HG02798 (cell line): ENCODE measurements around the gene ASB13.

Source experiments
- ATAC-seq: cut with Tn5 transposase; IDR thresholded peaks from one replicate; pipeline ENCODE4 v1.9.1; 2021; ENCODE audit warnings: mild to moderate bottlenecking; ENCODE audit not compliant: unreplicated experiment, poor library complexity

ASB13 gene, protein sequence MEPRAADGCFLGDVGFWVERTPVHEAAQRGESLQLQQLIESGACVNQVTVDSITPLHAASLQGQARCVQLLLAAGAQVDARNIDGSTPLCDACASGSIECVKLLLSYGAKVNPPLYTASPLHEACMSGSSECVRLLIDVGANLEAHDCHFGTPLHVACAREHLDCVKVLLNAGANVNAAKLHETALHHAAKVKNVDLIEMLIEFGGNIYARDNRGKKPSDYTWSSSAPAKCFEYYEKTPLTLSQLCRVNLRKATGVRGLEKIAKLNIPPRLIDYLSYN

DNA sequence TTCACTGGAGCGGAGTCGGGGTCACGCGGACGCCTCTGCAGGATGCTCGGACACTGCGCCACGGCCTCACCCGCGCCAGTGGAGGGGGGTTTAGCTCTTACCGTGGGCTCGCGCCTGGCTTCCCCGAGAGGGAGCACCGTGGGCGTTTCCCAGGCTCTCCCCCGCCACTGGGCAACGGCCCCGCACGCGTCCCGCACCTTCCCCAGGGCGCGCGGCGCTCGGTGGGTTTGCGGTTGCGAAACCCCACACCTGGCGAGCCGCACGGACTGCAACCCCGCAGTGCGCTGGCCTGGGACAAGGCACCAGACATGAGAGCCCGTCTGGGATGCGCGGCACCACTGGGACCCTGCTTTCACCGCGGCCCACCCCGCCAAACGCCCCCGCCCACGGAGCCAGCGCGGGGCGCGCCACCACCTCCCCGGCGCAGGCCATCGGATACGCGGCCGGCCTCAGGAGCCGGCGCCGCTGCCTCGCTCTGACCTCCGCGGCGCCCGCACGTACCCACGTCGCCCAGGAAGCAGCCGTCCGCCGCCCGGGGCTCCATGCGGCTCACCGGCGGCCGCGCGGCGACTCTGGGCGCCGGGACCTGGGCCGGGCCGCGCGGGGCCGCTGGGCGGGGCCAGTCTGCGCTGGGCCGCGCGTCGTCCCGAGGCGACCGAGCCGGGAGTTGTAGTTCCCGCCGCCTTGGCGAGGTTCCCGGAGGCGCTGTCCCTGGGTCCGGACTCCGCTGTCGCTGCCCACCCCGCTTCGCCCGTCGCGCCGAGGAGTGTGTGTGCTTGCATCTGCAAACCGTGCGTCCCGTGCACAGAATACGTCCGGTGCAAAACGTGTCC, at the start of gene ASB13:
ASB13 (minus strand) TSS at position 588 of the 833 bp plus-strand sequence; CDS start at position 544, 44 bp downstream.
- ATAC-seq: peak; percentile 66

DNA sequence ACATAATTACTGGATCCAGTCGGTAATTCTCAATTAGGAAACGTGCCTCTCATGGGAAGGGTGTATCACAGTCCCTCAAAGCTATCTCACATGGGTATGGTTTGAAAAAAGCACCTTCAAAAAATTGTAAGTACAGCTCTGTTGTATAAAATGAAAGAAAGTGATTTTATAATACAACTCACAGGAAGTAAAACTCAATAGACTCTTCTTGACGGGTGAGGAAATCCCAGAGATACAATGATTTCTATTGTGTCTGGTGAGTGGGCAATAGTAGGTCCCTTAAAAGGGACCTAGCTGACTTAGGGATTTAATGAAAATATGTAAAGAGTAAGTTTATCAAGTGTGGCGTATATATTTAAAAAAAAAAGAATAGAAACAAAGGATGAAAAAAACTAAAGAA, 45.2 kb upstream of the ASB13 start:
- no peak for ATAC-seq

DNA sequence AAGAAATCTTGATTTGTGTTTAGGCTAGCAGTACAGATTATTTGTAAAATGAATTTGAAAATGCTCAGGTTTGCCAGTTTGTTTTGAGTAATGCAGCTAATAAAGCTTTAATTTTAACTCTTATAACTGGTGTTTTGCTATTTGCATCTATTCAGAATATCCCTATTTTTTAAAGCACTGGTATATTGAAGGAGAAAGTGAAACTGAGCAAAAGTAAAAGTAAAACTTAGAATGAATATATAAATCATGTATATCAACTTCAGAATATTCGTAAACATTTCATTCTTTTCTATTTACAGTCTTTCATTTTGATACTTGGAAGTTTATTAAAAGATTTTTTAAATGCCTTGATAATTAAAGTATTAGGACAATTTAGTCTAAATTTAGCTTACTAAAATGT, 44.5 kb upstream of the ASB13 start:
- ATAC-seq: no peak

DNA sequence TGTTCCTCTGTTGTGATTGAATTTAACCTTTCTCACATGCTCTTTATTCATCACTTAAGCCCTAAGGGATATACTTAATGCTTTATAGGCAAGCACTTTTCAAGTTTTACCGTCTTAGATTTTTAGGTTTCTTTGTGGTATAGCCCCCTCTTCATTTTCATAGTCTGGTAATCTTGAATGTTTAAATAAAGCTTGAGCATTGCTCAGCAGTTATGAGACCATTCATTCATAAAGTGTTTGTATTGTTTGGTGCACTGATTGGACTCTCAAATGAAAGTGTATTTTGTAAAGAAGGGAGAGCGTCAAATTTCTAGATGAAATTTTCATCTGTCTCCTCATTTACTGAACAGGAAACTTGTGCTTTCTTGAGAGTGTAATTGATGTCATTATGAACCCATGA, 43.5 kb upstream of the ASB13 start:
- ATAC-seq: no peak

DNA sequence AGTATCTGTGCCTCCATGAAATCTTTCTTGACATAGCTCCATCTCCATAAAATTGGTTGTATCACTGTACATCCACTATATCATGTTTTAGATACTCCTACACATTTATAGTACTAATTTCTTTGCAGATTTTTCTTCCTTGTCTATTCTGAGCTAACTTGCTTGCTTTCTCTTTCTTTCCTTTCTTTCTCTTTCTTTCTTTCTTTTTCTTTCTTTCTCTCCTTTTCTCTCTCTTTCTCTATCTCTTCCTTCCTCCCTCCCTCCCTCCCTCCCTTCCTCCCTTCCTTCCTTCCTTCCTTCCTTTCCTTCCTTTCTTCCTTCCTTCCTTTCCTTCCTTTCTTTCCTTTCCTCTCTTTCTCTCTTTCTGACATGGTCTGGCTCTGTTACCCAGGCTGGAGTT, 42.0 kb upstream of the ASB13 start:
- ATAC-seq: no peak

DNA sequence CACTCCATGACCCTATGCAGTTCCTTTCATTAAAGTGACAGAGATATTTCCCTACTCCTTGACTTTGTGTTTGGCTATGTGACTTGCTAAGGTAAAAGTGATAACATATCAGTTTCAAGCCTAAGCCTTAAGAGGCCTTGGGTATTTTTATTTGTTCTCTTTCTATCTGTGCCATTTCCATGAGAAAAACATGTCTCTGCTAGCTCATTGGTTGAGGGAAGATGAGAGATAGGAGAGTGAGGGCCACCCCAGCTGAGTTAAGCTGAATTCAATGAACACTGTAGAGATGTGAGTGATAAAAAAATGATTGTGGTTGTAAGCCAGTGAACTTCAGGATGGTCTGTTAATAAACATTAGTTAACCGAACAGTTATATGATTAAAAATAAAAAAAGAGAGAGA, 31.7 kb upstream of the ASB13 start:
- no peak for ATAC-seq

DNA sequence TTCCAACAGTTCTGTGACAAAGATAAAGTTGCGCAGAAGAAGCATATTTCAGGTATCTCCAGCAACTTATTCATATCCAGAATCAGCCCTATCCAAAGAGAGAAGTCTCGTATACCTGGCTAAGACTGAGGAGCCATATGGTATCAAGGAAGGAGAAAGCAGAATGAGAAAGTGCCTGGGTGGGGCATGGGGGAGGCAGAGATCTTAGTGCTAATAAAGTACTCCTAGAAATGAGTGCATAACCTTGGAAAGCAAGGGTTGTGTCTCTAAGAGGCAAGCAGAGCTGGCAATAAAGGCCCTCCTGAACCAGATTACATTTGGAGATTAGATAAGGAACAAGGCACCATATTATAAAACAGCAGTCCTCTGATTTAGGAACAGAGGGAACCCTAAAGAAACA, 30.9 kb upstream of the ASB13 start:
- ATAC-seq: no peak

DNA sequence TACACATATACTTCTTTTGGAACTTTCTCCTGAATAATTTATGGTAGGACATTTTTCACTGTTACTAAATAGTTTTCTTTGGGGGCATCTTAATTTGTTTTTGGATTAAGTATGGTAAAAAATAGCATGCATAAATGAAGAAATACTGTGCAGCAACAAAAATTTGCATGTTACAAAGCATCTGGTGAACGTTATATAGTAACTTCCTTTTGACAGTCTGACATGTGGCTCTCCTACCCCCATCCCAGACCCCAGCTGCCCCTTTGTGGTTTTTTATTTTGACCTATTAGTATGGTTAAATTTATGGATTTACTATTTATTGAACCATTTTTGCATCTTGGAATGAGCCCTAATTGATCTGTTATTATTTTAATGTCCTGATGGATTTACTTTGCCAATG, 28.2 kb upstream of the ASB13 start:
- ATAC-seq: no peak

DNA sequence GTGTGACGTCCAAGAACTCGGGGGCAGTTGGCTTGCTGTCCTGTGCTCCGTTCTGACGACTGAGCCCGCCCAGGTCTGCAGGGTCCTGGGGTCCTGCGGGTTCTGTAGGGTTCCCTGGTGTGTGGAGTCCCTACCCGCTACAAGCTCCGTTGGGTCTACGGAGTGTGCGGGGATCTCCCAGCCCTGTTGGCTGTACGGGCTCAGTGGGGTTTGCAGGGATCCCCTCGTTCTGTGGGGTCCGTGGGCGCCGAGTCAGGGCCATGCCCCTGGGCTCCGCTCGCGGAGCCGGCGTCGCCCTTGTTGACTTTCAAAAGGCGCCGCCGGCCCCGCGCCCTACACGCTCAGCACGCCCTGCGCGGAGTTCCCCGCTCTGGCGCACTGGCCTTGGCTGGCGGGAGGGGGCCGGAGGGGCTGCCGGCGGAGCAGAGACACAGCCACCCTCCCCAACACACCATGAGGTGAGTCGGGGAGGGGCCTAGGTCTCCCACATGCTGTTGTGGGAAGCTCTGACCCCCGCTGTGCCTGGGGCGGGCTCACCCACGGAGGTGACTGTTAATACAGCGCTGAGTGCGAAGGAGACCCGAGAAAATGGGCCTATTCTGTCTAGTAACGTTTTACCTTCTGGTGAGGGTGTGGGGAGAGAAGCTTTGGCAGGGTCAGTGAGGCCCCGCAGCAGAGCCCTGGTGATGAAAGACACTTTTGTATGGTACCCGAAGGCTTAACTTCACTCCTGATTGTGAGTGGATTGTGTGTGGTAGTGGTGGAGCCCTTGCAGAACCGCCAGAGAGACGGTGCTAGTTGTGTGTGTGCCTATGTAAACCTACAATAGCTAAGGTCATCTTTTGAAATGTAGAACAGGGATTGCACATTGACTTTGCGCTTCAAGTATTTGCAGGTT, 26.3 kb upstream of the ASB13 start:
- ATAC-seq: peak; percentile 84

DNA sequence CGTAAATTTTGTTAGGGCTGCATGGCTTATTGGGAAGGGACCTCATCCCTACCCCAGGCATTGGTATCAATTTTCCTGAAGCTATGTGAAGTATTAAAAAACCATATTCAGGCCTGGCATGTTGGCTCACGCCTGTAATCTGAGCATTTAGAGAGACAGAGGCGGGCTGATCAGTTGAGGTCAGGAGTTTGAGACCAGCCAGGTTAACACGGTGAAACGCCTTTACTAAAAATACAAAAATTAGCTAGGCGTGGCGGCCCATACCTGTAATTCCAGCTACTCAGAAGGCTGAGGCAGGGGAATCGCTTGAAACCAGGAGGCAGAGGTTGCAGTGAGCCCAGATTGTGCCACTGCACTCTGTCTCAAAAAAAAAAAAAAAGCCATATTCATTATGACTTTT, 25.4 kb upstream of the ASB13 start:
- no peak for ATAC-seq

DNA sequence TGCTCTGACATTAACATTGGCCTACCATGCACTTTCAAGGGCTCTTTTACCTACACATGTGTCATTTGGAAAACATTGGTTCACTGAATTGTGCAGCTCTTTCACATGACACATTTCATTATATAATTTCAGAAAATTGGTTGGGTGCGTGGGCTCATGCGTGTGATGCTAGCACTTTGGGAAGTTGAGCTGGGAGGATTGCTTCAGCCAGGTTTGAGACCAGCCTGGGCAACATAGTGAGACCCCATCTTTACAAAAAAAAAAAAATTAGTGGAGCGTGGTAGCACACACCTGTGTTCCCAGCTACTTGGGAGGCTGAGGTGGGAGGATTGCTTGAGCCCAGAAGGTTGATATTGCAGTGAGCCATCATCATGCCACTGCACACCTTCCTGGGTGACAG, 22.2 kb upstream of the ASB13 start:
- ATAC-seq: no peak

DNA sequence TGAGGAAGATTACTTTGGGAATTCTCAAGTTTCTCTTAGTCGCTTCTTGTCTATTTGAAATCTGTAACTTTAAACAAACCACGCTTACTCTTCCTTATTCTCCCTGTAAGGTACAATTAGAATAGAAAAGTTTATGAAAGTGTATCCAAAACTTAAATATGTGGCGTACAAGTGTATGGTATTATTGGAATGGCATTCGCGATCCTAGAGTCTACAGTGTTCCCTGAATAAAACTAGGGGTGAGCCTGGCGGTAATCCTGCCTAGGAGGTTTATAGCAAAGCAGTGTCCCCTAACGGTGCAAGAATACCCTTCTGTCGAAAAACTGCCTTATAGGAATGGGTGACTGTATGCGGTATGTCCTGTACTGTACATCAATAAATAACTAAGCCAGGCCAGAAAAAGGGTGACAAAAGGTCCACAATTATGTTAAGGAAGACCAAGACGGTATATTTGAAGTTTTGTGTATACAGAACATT, 19.4 kb upstream of the ASB13 start:
- ATAC-seq: no peak

DNA sequence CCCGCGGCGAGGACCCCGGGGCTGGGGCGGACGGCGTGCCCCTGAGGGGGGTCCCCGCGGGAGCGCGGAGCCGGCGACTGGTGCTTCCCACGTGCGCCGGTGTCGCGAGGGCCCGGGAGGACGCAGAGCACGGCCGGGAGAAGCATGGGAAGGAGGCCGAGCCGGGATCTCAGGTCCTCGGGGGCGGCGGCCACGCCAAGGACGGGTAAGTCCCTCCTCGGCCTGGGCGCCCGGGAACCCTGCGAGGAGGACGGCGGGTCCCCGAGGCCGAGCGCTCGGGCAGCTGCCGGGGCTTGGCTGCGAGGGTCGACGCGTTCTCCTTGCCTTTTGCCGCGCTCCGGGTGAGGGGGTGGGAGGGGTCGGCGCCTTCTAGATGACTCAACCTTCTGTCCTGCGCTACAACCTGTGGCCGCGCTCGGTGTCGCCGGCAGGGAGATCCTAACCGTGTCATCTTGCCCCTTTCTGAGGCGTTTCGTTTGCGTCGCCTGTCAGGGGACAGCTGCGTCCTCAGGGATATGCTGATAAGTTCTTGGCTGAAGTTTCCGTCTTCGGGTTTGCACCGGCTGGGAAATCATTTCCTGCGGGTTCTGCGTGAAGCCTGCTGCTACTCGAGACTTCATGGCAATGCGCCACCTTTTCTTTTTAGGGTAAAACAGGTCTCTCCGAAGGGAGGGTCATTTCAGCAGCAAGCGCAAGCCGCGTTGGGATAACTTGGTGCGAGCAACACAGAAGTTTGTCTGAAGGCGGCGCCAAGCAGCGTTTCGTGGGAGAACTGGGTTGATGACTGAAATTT, 18.8 kb upstream of the ASB13 start:
- peak; percentile 41 for ATAC-seq

DNA sequence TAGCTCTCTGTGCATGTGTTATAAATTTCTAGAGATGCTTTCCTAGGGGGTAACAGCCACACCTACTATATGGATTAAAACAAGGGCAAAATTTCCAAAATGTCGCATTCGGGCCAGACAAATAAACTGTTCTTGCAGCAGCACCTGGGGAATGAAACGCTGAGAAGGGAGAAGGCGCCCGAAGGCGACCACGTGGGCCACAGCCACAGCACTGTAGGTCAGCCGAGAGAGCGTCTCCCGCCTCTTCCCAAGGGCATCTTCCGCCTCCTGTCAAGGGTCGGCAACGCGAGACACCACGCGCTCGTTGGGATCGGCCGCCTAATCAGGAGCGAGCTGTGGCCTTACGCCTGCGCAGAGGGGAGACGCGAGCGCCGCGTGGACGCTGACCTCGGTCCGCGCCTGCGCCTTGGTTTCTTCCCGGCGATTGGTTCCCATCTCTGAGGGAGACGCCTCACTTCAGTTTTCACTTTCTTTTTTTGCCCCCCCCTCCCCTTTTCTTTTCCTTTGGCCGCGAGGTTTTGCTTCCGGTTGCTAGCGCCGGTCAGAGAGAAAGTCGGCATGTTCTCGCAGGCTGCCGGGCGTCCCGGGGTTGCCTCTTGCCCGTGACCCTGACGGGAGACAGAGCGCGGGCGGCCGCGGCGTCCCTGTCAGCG, 18.0 kb upstream of the ASB13 start, which contains the start of gene TASOR2:
TASOR2 (plus strand) TSS at position 521 of the 653 bp plus-strand sequence. CDS start 35,805 bp downstream, outside the sequence.
- ATAC-seq: peak; percentile 87

DNA sequence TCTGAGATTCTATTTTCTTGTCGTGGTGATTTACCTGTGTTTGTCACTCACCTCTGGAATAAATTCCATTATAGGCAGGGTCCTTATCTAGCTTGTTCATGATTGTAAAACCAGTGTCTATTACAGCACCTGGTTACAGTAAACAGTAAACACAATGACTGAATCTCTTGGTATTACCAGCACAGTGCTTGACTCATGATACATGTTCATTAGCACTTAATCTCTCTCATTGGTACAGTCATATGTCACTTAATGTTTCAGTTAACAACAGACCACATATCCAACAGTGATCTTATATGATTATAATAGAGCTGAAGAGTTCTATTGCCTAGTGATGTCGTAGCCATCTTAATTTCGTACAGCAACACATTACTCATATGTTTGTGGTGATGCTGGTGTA, 16.7 kb upstream of the ASB13 start:
- no peak for ATAC-seq

DNA sequence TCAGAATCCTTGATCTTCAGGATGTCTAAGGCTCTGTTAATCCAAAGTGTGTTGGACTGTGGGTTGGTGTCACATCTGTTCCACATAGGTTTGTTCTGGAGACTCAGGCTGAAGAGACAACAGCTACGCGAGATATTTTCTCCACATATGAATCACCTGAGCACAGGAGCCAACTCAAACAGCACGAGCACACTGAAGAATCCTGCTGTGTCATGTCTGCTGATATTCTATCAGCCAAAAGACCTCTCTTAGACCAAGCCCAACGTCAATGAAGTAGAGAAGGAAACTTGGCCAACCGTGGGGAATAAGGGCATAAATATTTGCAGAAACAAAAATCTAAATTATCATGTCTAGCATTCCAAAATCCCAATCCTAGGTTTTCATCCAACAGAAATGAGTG, 15.5 kb upstream of the ASB13 start:
- ATAC-seq: no peak

DNA sequence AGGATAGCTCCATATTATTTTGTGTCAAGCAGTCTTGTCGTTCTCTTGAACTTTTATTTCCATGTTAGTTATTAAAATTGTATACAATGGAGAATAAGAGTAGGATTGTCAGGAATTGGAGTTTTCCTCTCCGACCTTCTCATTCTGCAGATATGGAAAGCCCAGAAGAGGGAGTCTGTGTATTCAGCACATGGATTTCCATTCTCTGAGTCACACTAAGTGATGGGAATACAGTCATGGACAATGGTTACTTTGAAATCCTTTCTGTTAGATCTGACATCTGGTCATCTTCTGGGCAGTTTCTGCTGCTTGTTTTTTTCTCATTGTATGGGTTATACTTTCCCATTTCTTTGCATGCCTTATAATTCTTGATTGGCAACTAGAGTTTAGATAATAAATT, 13.2 kb upstream of the ASB13 start:
- no peak for ATAC-seq

DNA sequence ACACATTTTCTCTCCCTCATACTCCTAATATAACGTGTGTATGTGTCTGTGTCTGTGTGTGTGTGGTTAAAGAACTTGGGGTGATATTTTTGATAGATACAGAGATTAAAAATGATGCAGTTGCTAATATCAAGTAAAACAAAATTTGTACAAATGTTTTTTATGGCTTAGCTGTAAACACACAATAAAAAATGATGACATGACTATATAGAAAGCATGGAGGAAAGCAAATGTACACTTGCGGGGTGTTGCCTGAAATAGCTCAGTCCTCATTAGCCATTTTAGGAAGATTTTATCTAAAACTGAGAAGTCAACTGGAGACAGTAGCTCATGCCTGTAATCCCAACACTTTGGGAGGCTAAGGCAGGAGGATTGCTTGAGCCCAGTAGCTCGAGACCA, 12.6 kb upstream of the ASB13 start:
- ATAC-seq: no peak

DNA sequence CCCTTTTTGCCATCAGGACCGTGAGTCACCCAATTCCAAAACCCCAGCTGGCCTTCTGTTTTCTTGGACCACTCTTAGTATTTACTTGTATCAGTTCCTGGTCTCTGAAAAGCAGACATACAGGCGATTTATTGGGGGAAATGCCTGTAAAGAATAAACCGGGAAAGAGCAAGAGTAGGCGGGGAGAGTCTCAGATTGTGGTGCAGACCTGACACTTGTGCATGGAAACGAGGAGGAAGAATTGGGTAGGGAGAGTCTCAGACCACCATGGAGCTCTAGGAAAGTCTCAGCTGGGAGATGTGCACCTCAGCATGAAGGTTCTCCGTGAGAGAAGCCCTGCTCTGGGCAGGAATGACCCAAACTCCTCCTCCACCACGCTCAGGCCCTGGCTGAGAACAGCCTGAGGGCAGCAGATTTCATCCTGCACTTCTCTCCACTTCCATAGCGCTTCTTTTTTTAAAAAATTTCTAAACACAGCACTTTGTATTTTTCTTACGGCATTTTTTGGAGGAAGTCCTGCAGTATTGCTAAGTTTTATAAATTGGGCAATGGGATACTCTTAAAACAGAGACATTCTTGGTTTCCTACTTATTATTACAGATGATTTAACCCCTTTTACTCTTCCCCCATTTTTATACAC, 12.1 kb upstream of the ASB13 start:
- ATAC-seq: no peak
